Caco-2 (cell line): ENCODE measurements around the gene DYRK1A. TPM values are rescaled to one million over a fixed set of nuclear protein-coding genes. Genes with fewer than 3 reads are reported as not detected.
"Not testable (repeated sequence)": the region's sequence is repeated elsewhere in the genome, so short reads cannot be mapped to it uniquely, and the experiment has no call there.

Experiments used
- BruUV-seq: library from RNA; stranded (reverse); fragments of 400-500 nt; replicated peaks from 2 replicates; lab custom pipeline; 2021; lab: Mats Ljungman, UMichigan
- CTCF ChIA-PET: fragments of 300-600 bp; sonication (Branson Sonifier 250); formaldehyde crosslinking; loops from one replicate; lab custom pipeline; 2022; ENCODE audit warnings: antibody characterized with exemption; lab: Charles Lee
- POLR2A ChIA-PET: fragments of 300-600 bp; sonication (Branson Sonifier 250); formaldehyde crosslinking; loops from one replicate; lab custom pipeline; 2022; ENCODE audit warnings: antibody characterized with exemption; lab: Charles Lee
- DNase-seq, 2 experiments: peaks; one replicate each; pipeline versions ENCODE4 v3.0.0 to v3.0.0-alpha.2; 2020 to 2022
- H3K27me3 ChIP-seq: replicated peaks from 2 replicates; pipeline ENCODE4 v1.6.0; 2011; ENCODE audit warnings: low read length; ENCODE audit not compliant: control insufficient read depth, insufficient read depth
- H3K36me3 ChIP-seq: 2 replicates; pipeline ENCODE4 v1.5.1; 2011; ENCODE audit warnings: low read length; ENCODE audit not compliant: control insufficient read depth, insufficient read depth
- H3K4me1 ChIP-seq: fragments of 250-450 bp; sonication (Bioruptor Pico); 2 replicates; pipeline ENCODE4 v1.5.1; 2020; ENCODE audit warnings: mild to moderate bottlenecking
- H3K4me3 ChIP-seq: 2 replicates; pipeline ENCODE4 v1.5.1; 2011; ENCODE audit warnings: low read depth, mild to moderate bottlenecking, control low read depth, low read length
- H3K9me3 ChIP-seq: fragments of 250-450 bp; sonication (Bioruptor Pico); 2 replicates; pipeline ENCODE4 v1.5.1; 2020; ENCODE audit warnings: mild to moderate bottlenecking, moderate library complexity
- H3K27ac Mint-ChIP-seq: one replicate; pipeline ENCODE4 v1.8.0; 2022; ENCODE audit warnings: mixed read lengths; ENCODE audit not compliant: unreplicated experiment
- H3K27me3 Mint-ChIP-seq: one replicate; pipeline ENCODE4 v1.8.0; 2022; ENCODE audit warnings: mixed read lengths; ENCODE audit not compliant: insufficient read depth, unreplicated experiment
- H3K36me3 Mint-ChIP-seq: one replicate; pipeline ENCODE4 v1.8.0; 2022; ENCODE audit warnings: mild to moderate bottlenecking, mixed read lengths; ENCODE audit not compliant: insufficient read depth, unreplicated experiment
- H3K4me1 Mint-ChIP-seq: one replicate; pipeline ENCODE4 v1.8.0; 2022; ENCODE audit warnings: low read depth, mixed read lengths; ENCODE audit not compliant: unreplicated experiment
- H3K4me3 Mint-ChIP-seq: one replicate; pipeline ENCODE4 v1.8.0; 2022; ENCODE audit warnings: mild to moderate bottlenecking, moderate library complexity, mixed read lengths; ENCODE audit not compliant: unreplicated experiment
- H3K9me3 Mint-ChIP-seq: one replicate; pipeline ENCODE4 v1.8.0; 2022; ENCODE audit warnings: mixed read lengths; ENCODE audit not compliant: unreplicated experiment
- CTCF ChIP-seq, 2 experiments: fragments of 200-600 bp in 1 of 2; IDR thresholded peaks; 1 replicate in 1 of 2; 2 replicates in 1 of 2; pipeline versions ENCODE4 v1.5.1 to v1.8.0; 2011 to 2022; ENCODE audit warnings: antibody characterized with exemption in 1 of 2, control low read depth in 1 of 2, inconsistent platforms in 1 of 2, low read depth in 1 of 2, low read length in 1 of 2, mild to moderate bottlenecking in 1 of 2, moderate library complexity in 1 of 2; ENCODE audit not compliant: insufficient read depth in 1 of 2, severe bottlenecking in 1 of 2, unreplicated experiment in 1 of 2
- intact Hi-C: fragments of 100-400 bp; cut with micrococcal nuclease; formaldehyde crosslinking; loops from one replicate; pipeline ENCODE4 v1.10.0; 2022; ENCODE audit not compliant: unreplicated experiment
- total RNA-seq: library from RNA; stranded (reverse); gene quantifications from 2 replicates; pipeline ENCODE4 v1.2.3, GENCODE V29; 2022

DYRK1A gene
- total RNA-seq, 1 experiment from 2014 or later: 50.9 TPM

- no peaks in the 10 kb centered on the region for H3K4me1 Mint-ChIP-seq
- H3K27me3 Mint-ChIP-seq: peaks cover 8% of the 10 kb centered on the region
- no peak overlapping the region for H3K4me3 ChIP-seq
- CTCF ChIA-PET: no interaction called here
- H3K27ac Mint-ChIP-seq: no peak overlapping the region
- POLR2A ChIA-PET: no interaction called here
- no peaks in the 10 kb centered on the region for H3K4me1 ChIP-seq
- H3K27me3 ChIP-seq: no peaks in the 10 kb centered on the region
- no peaks in the 10 kb centered on the region for H3K36me3 ChIP-seq
- H3K4me3 Mint-ChIP-seq: no peak overlapping the region
- no peaks in the 10 kb centered on the region for H3K9me3 ChIP-seq
- no peak for TF ChIP-seq CTCF (IDR thresholded peaks at IDR 0.05; ENCODE audit: insufficient read depth in 1 of 2, low read depth in 1 of 2, low read length in 1 of 2, severe bottlenecking in 1 of 2, unreplicated experiment in 1 of 2)
- H3K36me3 Mint-ChIP-seq: no peaks in the 10 kb centered on the region
- DNase-seq: no peak
- H3K9me3 Mint-ChIP-seq: peaks cover 12% of the 10 kb centered on the region
- BruUV-seq: no TSS peak
- intact Hi-C loops: no loop called here
These were observed 42.0 kb upstream of the DYRK1A start for GRCh38 chr21:37324558-37324957.

- H3K9me3 ChIP-seq, DNase-seq, POLR2A ChIA-PET, H3K27me3 Mint-ChIP-seq, H3K36me3 ChIP-seq, H3K4me3 Mint-ChIP-seq, H3K27ac Mint-ChIP-seq, CTCF ChIA-PET, H3K4me1 Mint-ChIP-seq, H3K4me3 ChIP-seq, intact Hi-C loops, BruUV-seq, H3K36me3 Mint-ChIP-seq, H3K9me3 Mint-ChIP-seq, H3K4me1 ChIP-seq, H3K27me3 ChIP-seq: not testable (repeated sequence)
These were observed 38.4 kb upstream of the DYRK1A start for GRCh38 chr21:37328147-37328546.

GRCh38 chr21:37331411-37331810 lies 35.2 kb upstream of the DYRK1A start:
- H3K36me3 Mint-ChIP-seq: no peaks in the 10 kb centered on the region
- H3K27me3 ChIP-seq: no peaks in the 10 kb centered on the region
- no peaks in the 10 kb centered on the region for H3K4me1 ChIP-seq
- no peak overlapping the region for H3K4me3 ChIP-seq
- no TSS peak for BruUV-seq
- H3K27me3 Mint-ChIP-seq: no peaks in the 10 kb centered on the region
- no peak for TF ChIP-seq CTCF (IDR thresholded peaks at IDR 0.05; ENCODE audit: insufficient read depth in 1 of 2, low read depth in 1 of 2, low read length in 1 of 2, severe bottlenecking in 1 of 2, unreplicated experiment in 1 of 2)
- H3K9me3 ChIP-seq: no peaks in the 10 kb centered on the region
- H3K27ac Mint-ChIP-seq: no peak overlapping the region
- no peaks in the 10 kb centered on the region for H3K9me3 Mint-ChIP-seq
- H3K4me1 Mint-ChIP-seq: no peaks in the 10 kb centered on the region
- H3K36me3 ChIP-seq: no peaks in the 10 kb centered on the region
- H3K4me3 Mint-ChIP-seq: no peak overlapping the region
- ChIA-PET CTCF (no interaction called here), POLR2A (no interaction called here)
- intact Hi-C loops: no loop called here
- DNase-seq: no peak

GRCh38 chr21:37335053-37335452 lies 31.5 kb upstream of the DYRK1A start:
- Histone ChIP-seq H3K9me3 (no peaks in the 10 kb centered on the region), H3K36me3 (no peaks in the 10 kb centered on the region), H3K4me3 (no peak overlapping the region), H3K27me3 (no peaks in the 10 kb centered on the region), H3K4me1 (peaks cover 16% of the 10 kb centered on the region)
- Mint-ChIP-seq H3K9me3 (no peaks in the 10 kb centered on the region), H3K27me3 (no peaks in the 10 kb centered on the region), H3K27ac (no peak overlapping the region), H3K4me3 (no peak overlapping the region), H3K4me1 (peaks cover 17% of the 10 kb centered on the region), H3K36me3 (peaks cover 6% of the 10 kb centered on the region)
- no TSS peak for BruUV-seq
- intact Hi-C loops: no loop called here
- POLR2A ChIA-PET: no interaction called here
- CTCF ChIA-PET: no interaction called here
- TF ChIP-seq CTCF (IDR thresholded peaks at IDR 0.05; ENCODE audit: insufficient read depth in 1 of 2, low read depth in 1 of 2, low read length in 1 of 2, severe bottlenecking in 1 of 2, unreplicated experiment in 1 of 2): no peak
- no peak for DNase-seq
